C4-2B (cell line): Measurements from ENCODE around the gene FCN1.

Source experiments
- CTCF ChIP-seq: fragments of 450-650 bp; conservative IDR thresholded peaks from 2 replicates; pipeline ENCODE4 v1.5.1; 2017; ENCODE audit warnings: mild to moderate bottlenecking
- ZFX ChIP-seq: fragments of 450-650 bp; IDR thresholded peaks from 2 replicates; pipeline ENCODE4 v1.6.1; 2017

GRCh38 chr9:134877541-134877940 lies 40.2 kb downstream of the FCN1 start:
- TF ChIP-seq CTCF: no peak
- TF ChIP-seq ZFX: no peak
